GM12878 (cell line): Measurements from ENCODE around the gene PRKRA.

Experiments
- CTCF ChIP-seq, 3 experiments: IDR thresholded peaks in 2 of 3; conservative IDR thresholded peaks in 1 of 3; 2 replicates each; pipeline ENCODE4 v1.5.1; 2011; ENCODE audit warnings: low read depth in 3 of 3, low read length in 3 of 3, mild to moderate bottlenecking in 3 of 3, control low read depth in 2 of 3, moderate library complexity in 2 of 3, inconsistent platforms in 1 of 3, mixed read lengths in 1 of 3; ENCODE audit not compliant: control insufficient read depth in 2 of 3, insufficient read depth in 1 of 3; ENCODE audit errors: extremely low read depth in 1 of 3
- ESRRA ChIP-seq: IDR thresholded peaks from 2 replicates; pipeline ENCODE4 v1.6.1; 2012; ENCODE audit warnings: mild to moderate bottlenecking, low read length, improper control_type of control experiment
- EZH2 ChIP-seq: IDR thresholded peaks from 2 replicates; pipeline ENCODE4 v1.6.1; 2012; ENCODE audit warnings: low read depth, mild to moderate bottlenecking, control low read depth, inconsistent platforms, low read length, borderline replicate concordance; ENCODE audit not compliant: control insufficient read depth
- POLR2AphosphoS2 ChIP-seq: IDR thresholded peaks from 2 replicates; pipeline ENCODE4 v1.6.1; 2011; ENCODE audit warnings: low read depth, mild to moderate bottlenecking, low read length, improper control_type of control experiment, moderate library complexity
- POLR2AphosphoS5 ChIP-seq: IDR thresholded peaks from 2 replicates; pipeline ENCODE4 v1.6.1; 2011; ENCODE audit warnings: mild to moderate bottlenecking, low read length, inconsistent platforms

- TF ChIP-seq POLR2AphosphoS5 (no peak), EZH2 (no peak), CTCF (IDR thresholded peaks at IDR 0.05 in 2 of 3, conservative IDR thresholded peaks at IDR 0.05 in 1 of 3; ENCODE audit: control insufficient read depth in 2 of 3, extremely low read depth in 1 of 3, insufficient read depth in 1 of 3, low read depth in 3 of 3, low read length in 3 of 3) (no peak), ESRRA (no peak), POLR2AphosphoS2 (no peak)
Measured at GRCh38 chr2:178417916-178418315, 33.1 kb downstream of the PRKRA start.
